Uterus (tissue), 2 donors: ENCODE measurements around the gene SLX4IP.

ENCODE experiments used
- CTCF ChIP-seq, 4 experiments: fragments of 200-600 bp in 2 of 4; fragments of 450-650 bp in 2 of 4; sonication (generic) in 2 of 4; IDR thresholded peaks; one replicate each; pipeline ENCODE4 v1.5.1; 2016 to 2019; ENCODE audit warnings: antibody characterized with exemption in 4 of 4, mild to moderate bottlenecking in 2 of 4, moderate library complexity in 1 of 4
- POLR2A ChIP-seq, 2 donors: fragments of 450-650 bp; IDR thresholded peaks; one replicate each; pipeline ENCODE4 v1.6.1; 2016; ENCODE audit warnings: antibody characterized with exemption in 2 of 2, mild to moderate bottlenecking in 1 of 2, moderate library complexity in 1 of 2

GRCh38 chr20:10671221-10671918, 236.3 kb downstream of the SLX4IP start:
- peak; percentile 48 to 76 (median 61) for TF ChIP-seq CTCF (IDR thresholded peaks at IDR 0.05)
- peak in 1 of 2 donors; percentile 17 for TF ChIP-seq POLR2A (IDR thresholded peaks at IDR 0.05)
